ENCODE data around the gene STT3A.

The STT3A gene

DNA sequence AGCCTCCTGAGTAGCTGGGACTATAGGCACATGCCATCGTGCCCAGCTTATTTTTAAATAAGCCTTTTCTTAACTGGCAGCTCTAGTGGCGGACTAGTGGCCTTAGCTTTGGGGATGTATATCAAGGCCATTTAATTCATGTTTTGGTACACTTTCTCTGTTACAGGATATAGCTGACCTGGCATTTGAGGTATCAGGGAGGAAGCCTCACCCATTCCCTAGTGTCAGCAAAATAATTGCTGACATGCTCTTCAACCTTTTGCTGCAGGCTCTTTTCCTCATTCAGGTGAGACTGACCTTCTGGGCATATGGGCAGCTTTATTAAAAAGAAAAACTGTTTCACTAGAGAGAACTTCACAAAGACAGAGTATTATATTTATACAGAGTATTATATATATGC lies 13.9 kb upstream of the STT3A start:
- no peaks in the 10 kb centered on the region for H3K4me1 ChIP-seq (ENCODE audit: low read length)
- TF ChIP-seq EZH2phosphoT487 (IDR thresholded peaks at IDR 0.05; ENCODE audit: low read depth), result no peak
- TF ChIP-seq, protein P1, sequence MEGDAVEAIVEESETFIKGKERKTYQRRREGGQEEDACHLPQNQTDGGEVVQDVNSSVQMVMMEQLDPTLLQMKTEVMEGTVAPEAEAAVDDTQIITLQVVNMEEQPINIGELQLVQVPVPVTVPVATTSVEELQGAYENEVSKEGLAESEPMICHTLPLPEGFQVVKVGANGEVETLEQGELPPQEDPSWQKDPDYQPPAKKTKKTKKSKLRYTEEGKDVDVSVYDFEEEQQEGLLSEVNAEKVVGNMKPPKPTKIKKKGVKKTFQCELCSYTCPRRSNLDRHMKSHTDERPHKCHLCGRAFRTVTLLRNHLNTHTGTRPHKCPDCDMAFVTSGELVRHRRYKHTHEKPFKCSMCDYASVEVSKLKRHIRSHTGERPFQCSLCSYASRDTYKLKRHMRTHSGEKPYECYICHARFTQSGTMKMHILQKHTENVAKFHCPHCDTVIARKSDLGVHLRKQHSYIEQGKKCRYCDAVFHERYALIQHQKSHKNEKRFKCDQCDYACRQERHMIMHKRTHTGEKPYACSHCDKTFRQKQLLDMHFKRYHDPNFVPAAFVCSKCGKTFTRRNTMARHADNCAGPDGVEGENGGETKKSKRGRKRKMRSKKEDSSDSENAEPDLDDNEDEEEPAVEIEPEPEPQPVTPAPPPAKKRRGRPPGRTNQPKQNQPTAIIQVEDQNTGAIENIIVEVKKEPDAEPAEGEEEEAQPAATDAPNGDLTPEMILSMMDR (IDR thresholded peaks at IDR 0.05; ENCODE audit: low read depth, low read length), result no peak

DNA sequence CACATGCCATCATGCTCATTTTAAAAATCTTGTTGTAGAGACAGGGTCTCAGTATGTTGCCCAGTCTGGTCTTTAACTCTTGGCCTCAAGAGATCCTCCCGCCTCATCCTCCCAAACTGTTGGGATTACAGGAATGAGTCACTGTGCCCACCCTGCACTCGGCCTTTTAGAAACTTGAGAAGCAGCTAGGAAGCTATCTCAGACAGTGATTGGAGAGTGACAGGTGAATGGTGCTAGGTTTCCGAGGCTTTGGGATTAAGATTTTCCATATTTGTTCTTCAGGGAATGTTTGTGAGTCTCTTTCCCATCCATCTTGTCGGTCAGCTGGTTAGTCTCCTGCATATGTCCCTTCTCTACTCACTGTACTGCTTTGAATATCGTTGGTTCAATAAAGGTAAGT lies 12.8 kb upstream of the STT3A start:
- Histone ChIP-seq H3K9ac (ENCODE audit: low read length) (no peak overlapping the region), H3K4me3 (ENCODE audit: low read length) (no peak overlapping the region), H3K27me3 (ENCODE audit: low read depth, low read length) (no peaks in the 10 kb centered on the region), H3K9me3 (ENCODE audit: insufficient read depth, low read length) (no peaks in the 10 kb centered on the region), H3K36me3 (replicated peaks; ENCODE audit: low read depth, low read length) (peaks cover 53% of the 10 kb centered on the region), H3K79me2 (ENCODE audit: low read length) (no peaks in the 10 kb centered on the region), H2AFZ (ENCODE audit: low read depth, low read length) (no peak overlapping the region), H3K4me1 (ENCODE audit: low read length) (no peaks in the 10 kb centered on the region), H3K27ac (ENCODE audit: low read length) (no peak overlapping the region), H3K4me2 (ENCODE audit: low read length) (no peak overlapping the region), H4K20me1 (ENCODE audit: insufficient read depth, low read length) (no peaks in the 10 kb centered on the region)
- no peak for TF ChIP-seq EZH2phosphoT487 (IDR thresholded peaks at IDR 0.05; ENCODE audit: low read depth)
- TF ChIP-seq, protein P1 (IDR thresholded peaks at IDR 0.05; ENCODE audit: low read depth, low read length), result no peak

More for the DNA sequence above, 13.9 kb upstream of the STT3A start:
- H4K20me1 ChIP-seq (ENCODE audit: insufficient read depth, low read length), result no peaks in the 10 kb centered on the region
- no peak overlapping the region for H3K4me3 ChIP-seq (ENCODE audit: low read length)
- H2AFZ ChIP-seq (ENCODE audit: low read depth, low read length), result no peak overlapping the region
- H3K79me2 ChIP-seq (ENCODE audit: low read length), result no peaks in the 10 kb centered on the region
- H3K9ac ChIP-seq (ENCODE audit: low read length), result no peak overlapping the region
- H3K27ac ChIP-seq (ENCODE audit: low read length), result no peak overlapping the region
- H3K27me3 ChIP-seq (ENCODE audit: low read depth, low read length), result no peaks in the 10 kb centered on the region
- peaks cover 59% of the 10 kb centered on the region for H3K36me3 ChIP-seq (replicated peaks; ENCODE audit: low read depth, low read length)
- H3K9me3 ChIP-seq (ENCODE audit: insufficient read depth, low read length), result no peaks in the 10 kb centered on the region
- no peak overlapping the region for H3K4me2 ChIP-seq (ENCODE audit: low read length)

DNA sequence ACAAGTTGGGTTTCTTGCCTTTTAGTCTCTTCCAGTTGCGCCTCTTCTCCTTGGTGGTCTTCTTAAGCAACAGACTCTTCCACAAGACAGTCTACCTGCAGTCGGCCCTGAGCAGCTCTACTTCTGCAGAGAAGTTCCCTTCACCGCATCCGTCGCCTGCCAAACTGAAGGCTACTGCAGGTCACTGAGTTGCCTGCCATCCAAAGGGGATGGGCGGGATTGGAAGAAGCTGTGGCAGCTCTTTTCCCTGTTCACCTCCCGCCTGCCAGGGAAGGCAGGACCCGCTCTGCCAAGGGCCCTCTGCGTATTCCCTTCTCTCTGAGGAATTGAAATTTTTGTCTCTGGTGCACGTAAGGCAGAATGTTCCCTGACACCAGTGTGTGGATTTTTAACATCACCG lies 9.2 kb upstream of the STT3A start:
- no peak overlapping the region for H3K9ac ChIP-seq (ENCODE audit: low read length)
- no peak for TF ChIP-seq EZH2phosphoT487 (IDR thresholded peaks at IDR 0.05; ENCODE audit: low read depth)
- TF ChIP-seq, protein P1 (IDR thresholded peaks at IDR 0.05; ENCODE audit: low read depth, low read length), result no peak
- no peak overlapping the region for H3K4me2 ChIP-seq (ENCODE audit: low read length)

DNA sequence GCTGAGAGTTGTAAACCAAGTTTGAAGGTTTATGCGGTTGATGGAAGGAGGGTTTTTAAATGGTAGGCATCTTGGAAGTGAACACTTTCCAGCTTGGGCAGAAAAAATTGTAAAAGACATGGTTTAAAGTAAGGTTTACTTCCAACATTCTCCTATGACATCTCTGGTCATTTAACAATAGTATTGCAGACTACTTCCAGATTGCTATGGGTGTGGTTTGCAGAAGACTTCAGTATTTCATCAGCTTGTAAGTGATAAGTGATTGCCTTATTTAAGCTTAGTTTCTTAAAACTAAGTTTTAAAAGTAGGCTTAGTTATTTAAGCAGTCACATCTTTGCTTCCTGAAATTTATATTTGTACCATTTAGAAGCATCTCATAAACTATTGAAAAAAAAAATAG lies 7.2 kb upstream of the STT3A start:
- Histone ChIP-seq H3K79me2 (ENCODE audit: low read length) (no peaks in the 10 kb centered on the region), H4K20me1 (ENCODE audit: insufficient read depth, low read length) (no peaks in the 10 kb centered on the region), H3K9me3 (ENCODE audit: insufficient read depth, low read length) (no peaks in the 10 kb centered on the region), H3K4me3 (ENCODE audit: low read length) (no peak overlapping the region), H3K36me3 (replicated peaks; ENCODE audit: low read depth, low read length) (peaks cover 21% of the 10 kb centered on the region), H3K4me1 (ENCODE audit: low read length) (peaks cover 19% of the 10 kb centered on the region), H3K27me3 (ENCODE audit: low read depth, low read length) (no peaks in the 10 kb centered on the region), H3K9ac (ENCODE audit: low read length) (no peak overlapping the region), H2AFZ (ENCODE audit: low read depth, low read length) (no peak overlapping the region), H3K27ac (ENCODE audit: low read length) (no peak overlapping the region), H3K4me2 (ENCODE audit: low read length) (no peak overlapping the region)
- TF ChIP-seq EZH2phosphoT487 (IDR thresholded peaks at IDR 0.05; ENCODE audit: low read depth), result no peak
- TF ChIP-seq, protein P1 (IDR thresholded peaks at IDR 0.05; ENCODE audit: low read depth, low read length), result no peak

More for the DNA sequence above, 9.2 kb upstream of the STT3A start:
- Histone ChIP-seq H2AFZ (ENCODE audit: low read depth, low read length) (no peak overlapping the region), H3K27ac (ENCODE audit: low read length) (no peak overlapping the region), H3K36me3 (replicated peaks; ENCODE audit: low read depth, low read length) (peaks cover 33% of the 10 kb centered on the region), H4K20me1 (ENCODE audit: insufficient read depth, low read length) (no peaks in the 10 kb centered on the region), H3K9me3 (ENCODE audit: insufficient read depth, low read length) (no peaks in the 10 kb centered on the region), H3K4me3 (ENCODE audit: low read length) (no peak overlapping the region), H3K27me3 (ENCODE audit: low read depth, low read length) (no peaks in the 10 kb centered on the region), H3K79me2 (ENCODE audit: low read length) (no peaks in the 10 kb centered on the region), H3K4me1 (ENCODE audit: low read length) (peaks cover 7% of the 10 kb centered on the region)
